DOHH2 (cell line): ENCODE results near the gene TIMM23B.
"Not testable (repeated sequence)": the region's sequence is repeated elsewhere in the genome, so short reads cannot be mapped to it uniquely, and the experiment has no call there.

Experiments
- H3F3A ChIP-seq: fragments of 200-600 bp; sonication (generic), shearing (Covaris generic); 2 replicates; pipeline ENCODE4 v1.6.0; 2016; ENCODE audit warnings: antibody characterized with exemption, mild to moderate bottlenecking; ENCODE audit not compliant: control insufficient read depth, insufficient read depth
- H3K27ac ChIP-seq: fragments of 200-600 bp; sonication (generic); 2 replicates; pipeline ENCODE4 v1.5.1; 2014; ENCODE audit warnings: low read depth, mild to moderate bottlenecking, low read length, moderate library complexity
- H3K27me3 ChIP-seq: fragments of 200-600 bp; sonication (generic); 2 replicates; pipeline ENCODE4 v1.6.1; 2014; ENCODE audit warnings: mild to moderate bottlenecking, low read length, mixed read lengths; ENCODE audit not compliant: control insufficient read depth
- H3K36me3 ChIP-seq: fragments of 200-600 bp; sonication (generic); 2 replicates; pipeline ENCODE4 v1.6.1; 2014; ENCODE audit warnings: mild to moderate bottlenecking, low read length, moderate library complexity, mixed read lengths; ENCODE audit not compliant: control insufficient read depth
- H3K4me1 ChIP-seq: fragments of 200-600 bp; sonication (generic); 2 replicates; pipeline ENCODE4 v1.6.1; 2014; ENCODE audit warnings: mild to moderate bottlenecking, low read length, mixed read lengths; ENCODE audit not compliant: control insufficient read depth
- H3K4me2 ChIP-seq: fragments of 200-600 bp; sonication (generic); 2 replicates; pipeline ENCODE4 v1.6.0; 2014; ENCODE audit warnings: mild to moderate bottlenecking, low read length, moderate library complexity
- H3K4me3 ChIP-seq: fragments of 200-600 bp; sonication (generic); 2 replicates; pipeline ENCODE4 v1.5.1; 2014; ENCODE audit warnings: mild to moderate bottlenecking, low read length, mixed read lengths
- H3K79me2 ChIP-seq: fragments of 200-600 bp; sonication (generic); 2 replicates; pipeline ENCODE4 v1.6.1; 2014; ENCODE audit warnings: mild to moderate bottlenecking, low read length, mixed read lengths; ENCODE audit not compliant: control insufficient read depth
- H3K9me2 ChIP-seq: fragments of 200-600 bp; sonication (generic); replicated peaks from 2 replicates; pipeline ENCODE4 v1.6.1; 2014; ENCODE audit warnings: mild to moderate bottlenecking, low read length, mixed read lengths; ENCODE audit not compliant: control insufficient read depth
- H3K9me3 ChIP-seq: fragments of 200-600 bp; sonication (generic); 2 replicates; pipeline ENCODE4 v1.6.1; 2014; ENCODE audit warnings: antibody characterized with exemption, low read length, mixed read lengths; ENCODE audit not compliant: control insufficient read depth, insufficient read depth
- H4K20me1 ChIP-seq: fragments of 200-600 bp; sonication (generic); 2 replicates; pipeline ENCODE4 v1.6.0; 2014; ENCODE audit warnings: low read depth, mild to moderate bottlenecking, antibody characterized with exemption, low read length, moderate library complexity; ENCODE audit not compliant: control insufficient read depth, insufficient read depth
- TF ChIP-seq, protein P1 (sequence below): fragments of 200-600 bp; sonication (generic); IDR thresholded peaks from one replicate; pipeline ENCODE4 v1.5.1; 2014; ENCODE audit warnings: antibody characterized with exemption, mild to moderate bottlenecking, low read depth, low read length; ENCODE audit not compliant: poor library complexity, severe bottlenecking

TIMM23B gene, protein sequence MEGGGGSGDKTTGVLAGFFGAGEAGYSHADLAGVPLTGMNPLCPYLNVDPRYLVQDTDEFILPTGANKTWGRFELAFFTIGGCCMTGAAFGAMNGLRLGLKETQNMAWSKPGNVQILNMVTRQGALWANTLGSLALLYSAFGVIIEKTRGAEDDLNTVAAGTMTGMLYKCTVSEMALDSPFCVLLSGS

DNA sequence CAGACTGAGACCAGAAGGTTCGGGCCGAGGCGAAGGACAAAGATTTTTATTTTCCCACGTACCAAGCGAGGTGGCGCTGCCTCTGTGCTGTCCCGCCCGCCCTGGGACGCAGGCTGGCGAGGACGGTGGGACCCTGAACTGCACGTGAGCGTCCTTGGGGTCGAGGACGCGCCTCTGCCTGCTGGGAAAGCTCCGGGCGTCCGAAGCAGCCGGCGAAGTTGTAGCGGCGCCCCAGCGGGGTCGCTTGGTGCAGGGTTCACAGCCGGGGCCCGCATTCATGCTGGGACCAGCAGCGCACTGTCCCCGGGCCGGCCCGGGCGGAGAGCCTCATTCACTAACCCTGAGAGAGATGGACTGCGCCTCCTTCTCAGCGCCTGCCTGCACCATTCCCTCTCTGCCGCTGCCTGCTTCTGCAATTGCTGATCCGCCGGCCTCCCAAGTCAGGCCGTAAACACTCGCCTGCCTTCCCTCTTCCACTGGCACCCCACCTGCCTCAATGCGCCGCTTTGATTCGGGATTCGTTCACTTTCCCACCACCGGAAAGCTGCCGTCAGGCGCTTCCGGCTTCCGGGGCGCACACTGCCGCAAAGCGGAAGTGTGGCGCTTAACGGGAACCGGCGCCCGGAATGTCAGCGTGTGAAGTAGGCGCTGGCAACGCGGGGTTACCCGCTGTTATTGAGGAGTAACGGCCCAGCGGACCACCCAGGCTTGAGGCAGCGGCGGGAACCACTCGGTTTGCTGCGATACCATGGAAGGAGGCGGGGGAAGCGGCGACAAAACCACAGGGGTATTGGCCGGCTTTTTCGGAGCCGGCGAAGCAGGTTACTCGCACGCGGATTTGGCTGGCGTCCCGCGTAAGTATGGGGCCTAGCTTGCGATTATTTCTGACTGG, at the start of gene TIMM23B, which contains the start of gene PARG:
Gene TIMM23B, plus strand, starts transcription at position 607 of the 892 bp plus-strand sequence. Its CDS starts 142 bp downstream, at position 749.
Gene PARG, minus strand, starts transcription at position 581 of the 892 bp plus-strand sequence. Its CDS starts 302 bp downstream, at position 279.
- peak within 1 kb of the TSS; percentile 49 for H3K27ac ChIP-seq
- not testable (repeated sequence) for H3K9me3 ChIP-seq

DNA sequence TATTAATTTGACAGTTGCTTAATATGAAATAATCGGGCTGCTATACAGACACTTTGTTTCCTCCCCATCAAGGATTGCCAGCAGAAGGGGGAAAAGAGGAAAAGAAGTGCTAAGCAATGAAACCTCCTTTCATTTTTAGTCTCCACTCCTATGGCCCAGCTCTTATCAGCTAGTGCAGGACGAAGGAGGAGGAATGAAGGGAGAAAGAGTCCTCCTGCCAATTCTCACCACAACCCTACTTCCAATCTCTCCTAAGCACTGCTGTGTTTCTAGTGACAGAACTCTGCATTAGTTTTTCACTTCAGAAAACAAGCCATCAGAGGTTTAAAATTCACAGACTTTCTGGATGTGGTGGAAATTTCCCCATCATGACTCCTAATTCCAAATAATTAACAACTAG, 41.9 kb upstream of the TIMM23B start:
- H3K79me2 ChIP-seq, H4K20me1 ChIP-seq, H3K27ac ChIP-seq, H3K27me3 ChIP-seq, H3K9me3 ChIP-seq, H3K4me2 ChIP-seq, H3K4me1 ChIP-seq, H3K4me3 ChIP-seq, H3K36me3 ChIP-seq, H3F3A ChIP-seq, H3K9me2 ChIP-seq: not testable (repeated sequence)

More for the DNA sequence above, at the start of gene TIMM23B, which contains the start of gene PARG:
- H3K27me3 ChIP-seq, H4K20me1 ChIP-seq, H3F3A ChIP-seq, H3K9me2 ChIP-seq: not testable (repeated sequence)
- Histone ChIP-seq H3K4me1 (peaks cover 21% of the 10 kb centered on the region), H3K4me3 (peak within 1 kb of the TSS; percentile 86), H3K4me2 (peak within 1 kb of the TSS; percentile 71), H3K79me2 (peaks cover 81% of the 10 kb centered on the region), H3K36me3 (peaks cover 14% of the 10 kb centered on the region)
- TF ChIP-seq, protein P1, sequence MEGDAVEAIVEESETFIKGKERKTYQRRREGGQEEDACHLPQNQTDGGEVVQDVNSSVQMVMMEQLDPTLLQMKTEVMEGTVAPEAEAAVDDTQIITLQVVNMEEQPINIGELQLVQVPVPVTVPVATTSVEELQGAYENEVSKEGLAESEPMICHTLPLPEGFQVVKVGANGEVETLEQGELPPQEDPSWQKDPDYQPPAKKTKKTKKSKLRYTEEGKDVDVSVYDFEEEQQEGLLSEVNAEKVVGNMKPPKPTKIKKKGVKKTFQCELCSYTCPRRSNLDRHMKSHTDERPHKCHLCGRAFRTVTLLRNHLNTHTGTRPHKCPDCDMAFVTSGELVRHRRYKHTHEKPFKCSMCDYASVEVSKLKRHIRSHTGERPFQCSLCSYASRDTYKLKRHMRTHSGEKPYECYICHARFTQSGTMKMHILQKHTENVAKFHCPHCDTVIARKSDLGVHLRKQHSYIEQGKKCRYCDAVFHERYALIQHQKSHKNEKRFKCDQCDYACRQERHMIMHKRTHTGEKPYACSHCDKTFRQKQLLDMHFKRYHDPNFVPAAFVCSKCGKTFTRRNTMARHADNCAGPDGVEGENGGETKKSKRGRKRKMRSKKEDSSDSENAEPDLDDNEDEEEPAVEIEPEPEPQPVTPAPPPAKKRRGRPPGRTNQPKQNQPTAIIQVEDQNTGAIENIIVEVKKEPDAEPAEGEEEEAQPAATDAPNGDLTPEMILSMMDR = peak; percentile 37

- H3K9me2 ChIP-seq, H3K79me2 ChIP-seq, H3K4me2 ChIP-seq, H3K36me3 ChIP-seq, H3K27ac ChIP-seq, H3K9me3 ChIP-seq, H3K4me3 ChIP-seq, H3F3A ChIP-seq, H4K20me1 ChIP-seq, H3K27me3 ChIP-seq, H3K4me1 ChIP-seq: not testable (repeated sequence)
Observed at GRCh38 chr10:49900406-49900805, 41.4 kb upstream of the TIMM23B start.

- H3K9me3 ChIP-seq, H3K4me2 ChIP-seq, H3K4me3 ChIP-seq, H3K27ac ChIP-seq, H3K9me2 ChIP-seq, H3K4me1 ChIP-seq, H4K20me1 ChIP-seq, H3K36me3 ChIP-seq, H3K27me3 ChIP-seq, H3F3A ChIP-seq, H3K79me2 ChIP-seq: not testable (repeated sequence)
Observed at GRCh38 chr10:49903829-49904228, 38.0 kb upstream of the TIMM23B start.

DNA sequence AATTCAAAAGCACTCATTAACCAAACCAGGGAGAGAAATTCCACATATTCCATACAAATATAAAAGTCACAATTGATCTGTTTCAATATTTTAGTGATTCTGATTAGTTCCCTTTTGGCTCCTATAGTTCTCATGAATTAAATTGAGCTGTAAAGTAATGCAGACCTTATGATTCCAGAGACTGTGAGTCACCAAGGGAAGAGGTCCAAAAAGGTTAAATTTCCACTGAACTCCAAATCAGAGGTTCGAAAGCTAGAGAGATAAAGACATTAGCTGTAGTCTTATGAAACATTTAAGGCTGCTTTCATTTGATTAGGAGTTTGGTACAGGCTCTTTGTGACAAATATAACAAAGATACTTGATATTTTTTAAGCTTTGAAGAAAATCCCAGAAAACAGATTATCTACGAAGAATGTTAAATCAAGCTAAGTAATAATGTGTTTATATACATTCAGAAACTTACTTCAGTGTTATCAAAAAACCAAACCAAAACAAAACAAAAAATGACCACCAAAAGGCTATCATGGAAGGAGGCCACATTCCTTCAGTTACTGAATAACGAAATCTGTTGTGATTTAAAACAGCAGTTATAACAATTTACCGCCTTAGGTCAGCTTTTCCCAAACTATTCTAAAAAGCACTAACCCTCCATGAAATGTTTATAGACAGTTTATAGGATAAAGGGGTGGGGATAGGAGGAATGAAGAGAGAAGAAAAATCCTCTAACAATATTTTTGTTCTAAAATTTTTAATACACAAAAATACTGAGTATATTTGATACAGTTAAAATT, 33.4 kb upstream of the TIMM23B start:
- H3K4me2 ChIP-seq, H3K9me2 ChIP-seq, H3K4me3 ChIP-seq, H3K9me3 ChIP-seq, H3K27me3 ChIP-seq, H3K36me3 ChIP-seq, H3K4me1 ChIP-seq, H3F3A ChIP-seq, H4K20me1 ChIP-seq, H3K79me2 ChIP-seq, H3K27ac ChIP-seq: not testable (repeated sequence)

DNA sequence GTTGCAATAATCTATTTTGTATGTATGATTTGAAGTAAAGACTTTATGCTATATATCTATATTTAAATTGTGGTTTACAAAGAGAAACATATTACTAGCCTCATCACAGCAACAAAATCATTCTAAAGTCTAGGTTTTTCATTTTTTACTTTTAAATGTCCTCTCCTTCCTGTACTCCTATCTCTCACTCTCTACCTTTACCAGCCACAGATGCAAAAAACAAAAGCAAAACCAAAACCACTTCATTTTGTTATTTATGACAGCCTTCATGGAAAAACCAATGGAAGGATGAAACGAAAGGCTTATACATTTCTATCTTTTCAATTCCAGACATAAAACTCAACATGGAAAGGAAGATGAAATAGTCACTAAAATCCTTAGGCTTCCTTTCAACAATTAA, 31.6 kb upstream of the TIMM23B start:
- not testable (repeated sequence) for H3K9me3 ChIP-seq, H3K9me2 ChIP-seq, H3K79me2 ChIP-seq

GRCh38 chr10:49916451-49916850, 25.4 kb upstream of the TIMM23B start:
- not testable (repeated sequence) for H3K79me2 ChIP-seq, H3K27ac ChIP-seq, H3K4me1 ChIP-seq, H3K4me2 ChIP-seq, H3K9me2 ChIP-seq, H3K4me3 ChIP-seq, H3K36me3 ChIP-seq, H3K9me3 ChIP-seq, H3K27me3 ChIP-seq, H3F3A ChIP-seq, H4K20me1 ChIP-seq

More for the DNA sequence above, 31.6 kb upstream of the TIMM23B start:
- not testable (repeated sequence) for H3K4me2 ChIP-seq, H3K27me3 ChIP-seq, H3K4me1 ChIP-seq, H3F3A ChIP-seq, H4K20me1 ChIP-seq, H3K27ac ChIP-seq, H3K36me3 ChIP-seq, H3K4me3 ChIP-seq
